Gastrocnemius medialis (tissue), 4 donors: Measurements from ENCODE around the gene RBM10.

Experiments
- POLR2A ChIP-seq, 2 donors: fragments of 450-650 bp; IDR thresholded peaks; one replicate each; pipeline ENCODE4 v1.6.1; 2017; ENCODE audit warnings: antibody characterized with exemption in 2 of 2, mild to moderate bottlenecking in 2 of 2, moderate library complexity in 2 of 2
- TF ChIP-seq, protein P1 (sequence below), 5 experiments: fragments of 450-650 bp in 3 of 5; fragments of 200-600 bp in 2 of 5; sonication (generic) in 2 of 5; IDR thresholded peaks in 4 of 5; conservative IDR thresholded peaks in 1 of 5; 1 replicate in 4 of 5; 2 replicates in 1 of 5; pipeline ENCODE4 v1.5.1; 2016 to 2019; ENCODE audit warnings: antibody characterized with exemption in 5 of 5, mild to moderate bottlenecking in 3 of 5, moderate library complexity in 3 of 5

DNA sequence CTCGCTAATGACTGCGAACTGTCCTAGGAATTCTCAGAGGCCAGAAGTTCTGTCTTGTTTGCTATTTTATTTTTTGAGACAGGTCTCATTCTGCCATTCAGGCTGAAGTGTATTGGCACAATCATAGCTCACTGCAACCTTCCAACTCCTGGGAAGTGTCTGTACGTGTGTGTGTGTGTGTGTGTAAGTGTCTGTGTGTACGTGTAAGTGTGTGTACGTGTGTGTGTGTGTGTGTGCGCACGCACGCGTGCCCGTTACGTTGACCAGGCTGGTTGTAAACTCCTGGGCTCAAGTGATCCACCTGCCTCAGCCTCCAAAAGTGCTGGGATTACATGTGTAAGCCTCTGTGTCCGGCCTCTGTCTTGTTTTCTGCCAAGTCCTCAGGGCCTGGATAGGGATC is 63.1 kb downstream of the RBM10 start:
- TF ChIP-seq, protein P1, sequence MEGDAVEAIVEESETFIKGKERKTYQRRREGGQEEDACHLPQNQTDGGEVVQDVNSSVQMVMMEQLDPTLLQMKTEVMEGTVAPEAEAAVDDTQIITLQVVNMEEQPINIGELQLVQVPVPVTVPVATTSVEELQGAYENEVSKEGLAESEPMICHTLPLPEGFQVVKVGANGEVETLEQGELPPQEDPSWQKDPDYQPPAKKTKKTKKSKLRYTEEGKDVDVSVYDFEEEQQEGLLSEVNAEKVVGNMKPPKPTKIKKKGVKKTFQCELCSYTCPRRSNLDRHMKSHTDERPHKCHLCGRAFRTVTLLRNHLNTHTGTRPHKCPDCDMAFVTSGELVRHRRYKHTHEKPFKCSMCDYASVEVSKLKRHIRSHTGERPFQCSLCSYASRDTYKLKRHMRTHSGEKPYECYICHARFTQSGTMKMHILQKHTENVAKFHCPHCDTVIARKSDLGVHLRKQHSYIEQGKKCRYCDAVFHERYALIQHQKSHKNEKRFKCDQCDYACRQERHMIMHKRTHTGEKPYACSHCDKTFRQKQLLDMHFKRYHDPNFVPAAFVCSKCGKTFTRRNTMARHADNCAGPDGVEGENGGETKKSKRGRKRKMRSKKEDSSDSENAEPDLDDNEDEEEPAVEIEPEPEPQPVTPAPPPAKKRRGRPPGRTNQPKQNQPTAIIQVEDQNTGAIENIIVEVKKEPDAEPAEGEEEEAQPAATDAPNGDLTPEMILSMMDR (IDR thresholded peaks at IDR 0.05 in 4 of 5, conservative IDR thresholded peaks at IDR 0.05 in 1 of 5): no peak
- no peak for TF ChIP-seq POLR2A (IDR thresholded peaks at IDR 0.05)
